Activated T-helper 17 cell treated with anti-CD3 and anti-CD28 coated beads, Interleukin-2, amount 50 U/mL, for 72 hours (primary cell): ENCODE data around the gene ITGB1BP2. TPM values are rescaled to one million over a fixed set of nuclear protein-coding genes. Genes with fewer than 3 reads are reported as not detected.
"Not testable (repeated sequence)": the region's sequence is repeated elsewhere in the genome, so short reads cannot be mapped to it uniquely, and the experiment has no call there.

ENCODE experiments used
- ATAC-seq: fragments of 150-1000 bp; cut with Tn5 transposase; replicated peaks from 2 replicates; pipeline ENCODE4 v1.10.0; 2021; ENCODE audit warnings: mild to moderate bottlenecking, moderate library complexity
- H3K27ac Mint-ChIP-seq: one replicate; pipeline ENCODE4 v1.8.0; 2022; ENCODE audit warnings: mixed read lengths
- H3K27me3 Mint-ChIP-seq: one replicate; pipeline ENCODE4 v1.8.0; 2022; ENCODE audit warnings: mixed read lengths
- H3K36me3 Mint-ChIP-seq: one replicate; pipeline ENCODE4 v1.8.0; 2022; ENCODE audit warnings: low read depth, mild to moderate bottlenecking, mixed read lengths
- H3K4me1 Mint-ChIP-seq: one replicate; pipeline ENCODE4 v1.8.0; 2022; ENCODE audit warnings: mixed read lengths
- H3K4me3 Mint-ChIP-seq: one replicate; pipeline ENCODE4 v1.8.0; 2022; ENCODE audit warnings: mild to moderate bottlenecking, mixed read lengths
- H3K9me3 Mint-ChIP-seq: one replicate; pipeline ENCODE4 v1.8.0; 2022; ENCODE audit warnings: mixed read lengths
- total RNA-seq, 2 donors: library from RNA; stranded (reverse); gene quantifications; one replicate each; pipeline ENCODE4 v1.2.3, GENCODE V29; 2022

ITGB1BP2 gene
- total RNA-seq: 1 to 10 TPM; 7.4 to 9.2 TPM

- H3K9me3 Mint-ChIP-seq: no peaks in the 10 kb centered on the region
- H3K4me1 Mint-ChIP-seq: peaks cover 6% of the 10 kb centered on the region
- no peaks in the 10 kb centered on the region for H3K27me3 Mint-ChIP-seq
- ATAC-seq: no peak
- H3K36me3 Mint-ChIP-seq: peaks cover 86% of the 10 kb centered on the region
- H3K27ac Mint-ChIP-seq: peak within 1 kb of the TSS; percentile 51
- H3K4me3 Mint-ChIP-seq: no peak within 1 kb of the TSS
Observed at GRCh38 chrX:71301195-71301924, at the start of gene ITGB1BP2. Gene ITGB1BP2, plus strand, starts transcription at chrX:71301750. Its CDS starts 57 bp downstream, at chrX:71301807.

- peaks cover 29% of the 10 kb centered on the region for H3K36me3 Mint-ChIP-seq
- no peak overlapping the region for H3K27ac Mint-ChIP-seq
- H3K4me3 Mint-ChIP-seq: peak overlapping the region; percentile 74
- peaks cover 9% of the 10 kb centered on the region for H3K4me1 Mint-ChIP-seq
- H3K9me3 Mint-ChIP-seq: no peaks in the 10 kb centered on the region
- ATAC-seq: no peak
- no peaks in the 10 kb centered on the region for H3K27me3 Mint-ChIP-seq
Observed at GRCh38 chrX:71252221-71252620, 49.3 kb upstream of the ITGB1BP2 start.

GRCh38 chrX:71253253-71254091 is 48.1 kb upstream of the ITGB1BP2 start:
- no peak for ATAC-seq
- no peaks in the 10 kb centered on the region for H3K9me3 Mint-ChIP-seq
- H3K36me3 Mint-ChIP-seq: peaks cover 19% of the 10 kb centered on the region
- peak overlapping the region; percentile 74 for H3K4me3 Mint-ChIP-seq
- H3K27ac Mint-ChIP-seq: peak overlapping the region; percentile 75
- peaks cover 9% of the 10 kb centered on the region for H3K4me1 Mint-ChIP-seq
- no peaks in the 10 kb centered on the region for H3K27me3 Mint-ChIP-seq

GRCh38 chrX:71254092-71254963 is 47.2 kb upstream of the ITGB1BP2 start, which contains the start of gene ZMYM3:
Gene ZMYM3, minus strand, starts transcription at chrX:71254140. Its CDS starts 885 bp downstream, at chrX:71253255.
- ATAC-seq: peak; percentile 72
- H3K27me3 Mint-ChIP-seq: no peaks in the 10 kb centered on the region
- H3K9me3 Mint-ChIP-seq: no peaks in the 10 kb centered on the region
- H3K4me3 Mint-ChIP-seq: peak within 1 kb of the TSS; percentile 74
- H3K27ac Mint-ChIP-seq: peak within 1 kb of the TSS; percentile 75
- peaks cover 10% of the 10 kb centered on the region for H3K36me3 Mint-ChIP-seq
- H3K4me1 Mint-ChIP-seq: peaks cover 9% of the 10 kb centered on the region

GRCh38 chrX:71256051-71256450 is 45.5 kb upstream of the ITGB1BP2 start:
- H3K27me3 Mint-ChIP-seq: no peaks in the 10 kb centered on the region
- no peak for ATAC-seq
- H3K36me3 Mint-ChIP-seq: no peaks in the 10 kb centered on the region
- peaks cover 9% of the 10 kb centered on the region for H3K4me1 Mint-ChIP-seq
- H3K27ac Mint-ChIP-seq: peak overlapping the region; percentile 75
- H3K9me3 Mint-ChIP-seq: no peaks in the 10 kb centered on the region
- peak overlapping the region; percentile 74 for H3K4me3 Mint-ChIP-seq

GRCh38 chrX:71256856-71257255 is 44.7 kb upstream of the ITGB1BP2 start:
- ATAC-seq: no peak
- H3K27me3 Mint-ChIP-seq: no peaks in the 10 kb centered on the region
- no peaks in the 10 kb centered on the region for H3K36me3 Mint-ChIP-seq
- H3K4me3 Mint-ChIP-seq: no peak overlapping the region
- H3K4me1 Mint-ChIP-seq: peaks cover 7% of the 10 kb centered on the region
- H3K9me3 Mint-ChIP-seq: no peaks in the 10 kb centered on the region
- no peak overlapping the region for H3K27ac Mint-ChIP-seq

GRCh38 chrX:71268624-71269023 is 32.9 kb upstream of the ITGB1BP2 start:
- not testable (repeated sequence) for H3K27me3 Mint-ChIP-seq

GRCh38 chrX:71269801-71270395 is 31.7 kb upstream of the ITGB1BP2 start:
- no peaks in the 10 kb centered on the region for H3K27me3 Mint-ChIP-seq
- ATAC-seq: no peak

More at GRCh38 chrX:71268624-71269023, 32.9 kb upstream of the ITGB1BP2 start:
- H3K9me3 Mint-ChIP-seq, H3K27ac Mint-ChIP-seq, ATAC-seq, H3K4me1 Mint-ChIP-seq, H3K36me3 Mint-ChIP-seq, H3K4me3 Mint-ChIP-seq: not testable (repeated sequence)

GRCh38 chrX:71272313-71272712 is 29.2 kb upstream of the ITGB1BP2 start:
- not testable (repeated sequence) for H3K4me3 Mint-ChIP-seq, H3K36me3 Mint-ChIP-seq, H3K9me3 Mint-ChIP-seq, ATAC-seq, H3K4me1 Mint-ChIP-seq, H3K27me3 Mint-ChIP-seq, H3K27ac Mint-ChIP-seq

More at GRCh38 chrX:71269801-71270395, 31.7 kb upstream of the ITGB1BP2 start:
- Mint-ChIP-seq H3K9me3 (no peaks in the 10 kb centered on the region), H3K4me1 (no peaks in the 10 kb centered on the region), H3K27ac (no peak overlapping the region), H3K36me3 (no peaks in the 10 kb centered on the region), H3K4me3 (no peak overlapping the region)

- not testable (repeated sequence) for H3K27ac Mint-ChIP-seq, H3K9me3 Mint-ChIP-seq, H3K4me3 Mint-ChIP-seq, H3K27me3 Mint-ChIP-seq, ATAC-seq, H3K4me1 Mint-ChIP-seq
- H3K36me3 Mint-ChIP-seq: peaks cover 34% of the 10 kb centered on the region
Observed at GRCh38 chrX:71281300-71281699, 20.2 kb upstream of the ITGB1BP2 start.

- Mint-ChIP-seq H3K9me3 (no peaks in the 10 kb centered on the region), H3K4me3 (peak overlapping the region; percentile 93), H3K4me1 (no peaks in the 10 kb centered on the region), H3K36me3 (peaks cover 48% of the 10 kb centered on the region), H3K27ac (peak overlapping the region; percentile 100), H3K27me3 (no peaks in the 10 kb centered on the region)
- peak; percentile 72 for ATAC-seq
Observed at GRCh38 chrX:71282514-71283402, 18.8 kb upstream of the ITGB1BP2 start.

- Mint-ChIP-seq H3K27ac (peak within 1 kb of the TSS; percentile 100), H3K27me3 (no peaks in the 10 kb centered on the region), H3K36me3 (peaks cover 55% of the 10 kb centered on the region), H3K4me3 (peak within 1 kb of the TSS; percentile 93), H3K9me3 (no peaks in the 10 kb centered on the region), H3K4me1 (peaks cover under 1% of the 10 kb centered on the region)
- peak; percentile 77 for ATAC-seq
Observed at GRCh38 chrX:71283403-71284143, 18.0 kb upstream of the ITGB1BP2 start, which contains the start of gene NONO. Gene NONO, plus strand, starts transcription at chrX:71283635. Its CDS starts 7,003 bp downstream, at chrX:71290638.
